Hematopoietic multipotent progenitor cell (in vitro differentiated cells): ENCODE results near the gene KHDRBS1. TPM values are rescaled to one million over a fixed set of nuclear protein-coding genes. Genes with fewer than 3 reads are reported as not detected.
"Not testable (repeated sequence)": the region's sequence is repeated elsewhere in the genome, so short reads cannot be mapped to it uniquely, and the experiment has no call there.

Source experiments
- DNase-seq, 3 donors: peaks; one replicate each; pipeline ENCODE4 v3.0.0-alpha.2; 2011 to 2015; ENCODE audit warnings: low read depth in 2 of 3, low spot score in 2 of 3
- total RNA-seq: library from RNA; depleted of rRNA; stranded (reverse); fragments of >200 nt; gene quantifications from one replicate; pipeline ENCODE4 v1.2.3, GENCODE V29; 2012

Gene KHDRBS1
- 79.2 TPM for total RNA-seq

GRCh38 chr1:32013386-32014198, at the start of gene KHDRBS1:
KHDRBS1 (plus strand) TSS chr1:32013868; CDS start chr1:32013996, 128 bp downstream.
- peak; percentile 99 to 100 (median 99) for DNase-seq

GRCh38 chr1:31970873-31971272, 42.8 kb upstream of the KHDRBS1 start:
- no peak for DNase-seq

DNA sequence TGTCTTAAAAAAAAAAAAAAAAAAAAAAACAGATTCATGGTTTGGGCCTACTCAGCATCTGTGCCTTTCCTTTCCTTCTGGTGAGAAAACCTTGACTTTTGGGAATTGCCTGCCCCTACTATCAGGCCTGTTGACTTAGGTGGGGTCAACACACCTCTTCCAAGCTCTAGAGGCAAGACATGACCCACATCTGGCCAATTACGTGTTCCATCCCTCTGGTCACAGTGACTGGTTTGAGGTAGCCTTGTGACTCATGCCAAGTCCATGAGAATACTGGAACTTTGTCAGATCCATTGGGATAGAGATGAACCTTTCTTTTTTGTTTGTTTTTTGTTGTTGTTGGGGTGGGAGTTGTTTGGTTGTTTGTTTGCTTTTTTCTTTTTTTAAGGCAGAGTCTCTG, 37.3 kb upstream of the KHDRBS1 start:
- DNase-seq, result no peak

DNA sequence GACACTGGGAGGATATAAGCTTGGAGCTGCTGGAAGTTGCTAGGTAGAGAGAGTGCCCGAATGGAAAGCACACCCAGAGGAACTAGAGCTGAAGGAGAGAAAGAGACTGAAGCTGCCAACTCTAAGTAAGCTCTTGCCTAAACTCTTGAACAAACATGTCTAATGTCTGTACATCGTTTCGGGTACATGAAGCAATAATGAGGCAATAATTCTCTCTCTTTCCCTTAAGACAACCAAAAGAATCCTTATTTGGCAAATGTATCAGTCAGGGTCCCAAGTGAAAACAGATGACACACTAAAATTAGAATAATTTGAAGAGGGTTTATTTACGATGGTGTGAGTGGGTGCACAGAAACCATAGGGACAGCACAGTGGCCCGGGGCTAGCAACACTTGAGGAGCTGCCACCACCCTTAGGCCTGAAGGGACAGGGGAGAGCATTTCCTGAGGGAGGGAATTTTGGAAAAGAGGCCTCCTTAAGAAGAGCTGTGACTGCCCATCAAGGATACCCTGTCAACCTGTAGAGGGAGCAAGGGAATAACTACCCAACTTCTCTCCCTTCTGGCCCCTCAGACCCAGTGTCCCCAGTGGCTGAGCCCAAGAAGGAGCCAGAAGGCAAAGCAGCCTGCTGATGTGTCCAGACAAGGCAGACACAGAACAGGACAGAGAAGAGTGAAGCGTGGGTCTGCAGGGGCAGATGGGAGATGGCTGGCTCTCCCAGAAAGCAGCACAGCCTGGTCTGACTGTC, 36.1 kb upstream of the KHDRBS1 start:
- DNase-seq, result peak in 2 of 3 donors; percentile 27 to 51

GRCh38 chr1:31978843-31979400, 34.7 kb upstream of the KHDRBS1 start:
- DNase-seq, result no peak

DNA sequence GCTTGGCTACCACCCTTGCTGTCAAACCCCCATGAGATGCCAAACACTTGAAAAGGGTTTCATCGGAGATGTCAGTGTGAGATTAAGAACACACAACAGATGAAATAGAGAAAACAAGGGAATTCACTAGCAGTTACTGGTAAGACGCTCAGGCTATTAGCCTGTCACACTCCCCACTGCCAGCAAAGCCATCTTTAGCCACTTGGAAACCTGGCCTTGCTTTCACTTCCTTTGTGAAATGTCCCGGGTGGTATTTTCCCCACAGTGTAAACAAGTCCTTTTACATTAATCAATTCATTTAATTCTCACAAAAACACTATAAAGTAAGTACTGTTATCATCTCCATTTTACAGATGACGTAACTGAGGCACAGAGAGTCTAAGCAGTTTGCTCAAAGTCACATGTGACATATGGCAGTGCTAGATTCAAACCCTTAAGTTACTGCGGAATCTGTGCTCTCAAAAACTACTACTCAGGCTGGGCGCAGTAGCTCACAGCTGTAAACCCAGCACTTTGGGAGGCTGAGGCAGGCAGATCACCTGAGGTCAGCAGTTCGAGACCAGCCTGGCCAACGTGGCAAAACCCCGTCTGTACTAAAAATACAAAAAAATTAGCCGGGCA, 32.7 kb upstream of the KHDRBS1 start:
- no peak for DNase-seq

DNA sequence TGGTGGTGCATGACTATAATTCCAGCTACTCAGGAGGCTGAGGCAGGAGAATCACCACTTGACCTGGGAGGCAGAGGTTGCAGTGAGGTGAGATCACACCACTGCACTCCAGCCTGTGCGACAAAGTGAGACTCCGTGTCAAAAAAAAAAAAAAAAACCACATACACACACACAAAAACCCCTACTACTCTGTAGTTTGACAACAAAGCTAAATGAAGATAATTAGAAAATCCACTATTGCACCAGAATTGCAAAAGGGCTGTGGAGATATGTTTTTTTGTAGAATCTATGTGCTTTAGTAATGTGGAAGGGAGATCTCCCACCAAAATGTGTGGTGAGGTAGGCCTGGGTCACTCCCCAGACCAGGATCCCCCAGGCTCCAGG, 32.2 kb upstream of the KHDRBS1 start:
- DNase-seq, result no peak

GRCh38 chr1:31981972-31982371, 31.7 kb upstream of the KHDRBS1 start:
- peak in 2 of 3 donors; percentile 33 to 71 for DNase-seq

DNA sequence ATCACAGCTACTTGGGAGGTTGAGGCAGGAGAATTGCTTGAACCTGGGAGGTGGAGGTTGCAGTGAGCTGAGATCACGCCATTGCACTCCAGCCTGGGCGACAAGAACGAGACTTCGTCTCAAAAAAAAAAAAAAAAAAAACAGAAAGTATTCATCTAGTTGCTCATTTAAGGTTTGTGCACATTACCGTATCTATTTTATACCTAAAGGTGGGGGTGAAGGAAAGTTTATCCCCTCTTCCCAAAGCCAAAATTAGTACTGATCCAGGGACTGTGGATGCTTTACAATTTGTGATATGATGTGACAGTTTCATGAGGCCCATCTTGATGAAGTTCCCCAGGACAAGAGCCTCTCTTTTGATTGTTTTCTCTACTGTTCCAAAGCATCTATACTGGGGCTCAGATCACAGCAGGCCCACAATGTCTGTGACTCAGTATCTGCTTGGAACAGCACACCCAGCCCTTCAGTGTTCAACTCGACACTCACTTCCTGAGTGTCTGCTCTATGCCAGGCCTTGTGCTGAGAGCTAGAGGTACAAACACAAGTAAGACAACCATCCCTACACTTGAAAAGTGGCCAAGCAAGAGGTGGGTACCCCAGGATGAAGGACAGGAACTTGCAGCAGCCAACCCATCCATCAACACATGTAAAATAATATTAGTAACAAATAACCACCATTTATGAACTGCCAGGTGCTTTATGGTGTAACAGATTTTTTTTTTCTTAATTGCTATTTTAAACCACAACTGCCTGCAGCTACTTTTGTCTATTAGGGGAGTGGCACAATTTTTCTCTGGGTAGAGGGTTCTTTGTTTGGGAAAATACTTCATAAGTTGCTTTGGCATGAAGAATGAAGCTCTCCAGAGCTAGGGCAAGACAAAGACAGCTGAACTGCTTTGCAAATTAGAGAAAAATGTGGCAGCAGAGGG, 29.0 kb upstream of the KHDRBS1 start:
- DNase-seq, result no peak

DNA sequence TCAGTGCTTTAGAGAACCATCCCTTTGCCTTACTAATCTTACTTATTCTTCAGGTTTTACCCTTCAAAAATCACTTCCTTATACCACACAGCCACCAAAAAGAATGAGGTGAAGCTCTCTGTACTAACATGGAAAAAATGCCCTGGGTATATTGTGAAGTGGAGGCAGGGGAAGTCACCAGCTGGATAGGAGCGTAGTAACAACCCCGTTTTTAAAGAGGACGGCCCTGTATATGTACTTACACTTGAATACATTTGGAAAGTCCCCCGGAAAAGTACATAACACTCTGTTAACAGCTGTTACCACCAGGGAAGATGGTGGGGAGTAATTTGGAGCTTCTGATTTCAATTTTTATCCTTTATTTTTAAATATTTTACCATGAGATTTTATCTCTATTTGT, 28.2 kb upstream of the KHDRBS1 start:
- peak in 2 of 3 donors; percentile 45 to 57 for DNase-seq

DNA sequence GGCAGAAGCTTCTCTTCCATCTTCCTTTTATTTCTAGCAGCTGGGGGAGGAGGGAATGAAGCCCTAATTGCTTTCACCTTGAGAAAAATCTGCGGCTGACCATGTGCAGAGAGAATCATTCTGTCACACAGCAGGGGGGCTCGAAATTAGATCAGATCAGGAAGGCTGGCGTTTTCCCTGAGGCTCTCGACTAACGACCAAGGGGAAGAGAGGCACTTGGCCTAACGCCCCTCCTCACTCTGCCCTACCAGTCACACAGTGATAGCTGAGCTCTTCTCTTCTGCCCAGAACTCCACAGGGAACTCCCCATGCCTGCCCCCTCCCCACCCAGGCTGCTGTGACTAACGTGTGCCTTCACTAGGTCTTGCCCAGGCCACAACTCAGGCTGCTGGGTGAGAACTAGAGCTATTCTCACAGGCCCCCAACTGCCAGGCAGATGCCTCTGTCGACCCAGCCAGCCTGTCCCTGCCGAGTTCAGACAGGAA, 26.5 kb upstream of the KHDRBS1 start:
- DNase-seq, result no peak

GRCh38 chr1:31989964-31990363, 23.7 kb upstream of the KHDRBS1 start:
- no peak for DNase-seq

DNA sequence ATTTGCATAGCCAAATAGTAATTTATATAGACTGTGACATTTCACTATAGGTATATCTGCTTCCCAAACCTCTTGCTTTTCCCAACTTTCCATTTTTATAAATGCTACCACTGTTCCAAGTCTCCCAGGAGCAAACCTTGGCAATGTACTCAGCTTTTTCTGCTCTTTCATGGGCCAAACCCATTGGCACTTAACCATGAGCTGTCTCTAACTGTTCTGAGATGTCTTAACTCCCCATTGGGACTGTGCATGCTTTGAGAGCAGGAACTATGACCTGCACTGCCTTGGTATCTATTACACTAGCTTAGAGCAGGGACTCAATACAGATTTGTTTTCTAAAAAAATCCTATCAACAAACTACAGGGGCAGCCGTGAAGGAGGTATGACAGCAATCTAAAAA, 22.5 kb upstream of the KHDRBS1 start:
- DNase-seq, result no peak

GRCh38 chr1:31995263-31995662, 18.4 kb upstream of the KHDRBS1 start:
- DNase-seq, result no peak

DNA sequence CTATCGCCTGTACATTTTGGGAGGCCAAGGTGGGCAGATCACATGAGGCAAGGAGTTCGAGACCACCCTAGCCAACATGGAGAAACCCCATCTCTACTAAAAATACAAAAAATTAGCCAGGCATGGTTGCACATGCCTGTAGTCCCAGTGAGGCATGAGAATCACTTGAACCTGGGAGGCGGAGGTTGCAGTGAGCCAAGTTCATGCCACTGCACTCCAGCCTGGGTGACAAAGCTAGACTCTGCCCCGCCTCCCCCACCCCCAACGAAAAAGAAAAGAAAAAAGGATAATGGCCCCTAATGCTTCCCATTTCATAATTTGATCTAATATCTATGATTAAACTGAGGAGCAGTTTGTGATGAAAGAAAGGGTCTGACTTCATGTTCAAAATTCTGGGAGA, 17.5 kb upstream of the KHDRBS1 start:
- DNase-seq, result not testable (repeated sequence)

DNA sequence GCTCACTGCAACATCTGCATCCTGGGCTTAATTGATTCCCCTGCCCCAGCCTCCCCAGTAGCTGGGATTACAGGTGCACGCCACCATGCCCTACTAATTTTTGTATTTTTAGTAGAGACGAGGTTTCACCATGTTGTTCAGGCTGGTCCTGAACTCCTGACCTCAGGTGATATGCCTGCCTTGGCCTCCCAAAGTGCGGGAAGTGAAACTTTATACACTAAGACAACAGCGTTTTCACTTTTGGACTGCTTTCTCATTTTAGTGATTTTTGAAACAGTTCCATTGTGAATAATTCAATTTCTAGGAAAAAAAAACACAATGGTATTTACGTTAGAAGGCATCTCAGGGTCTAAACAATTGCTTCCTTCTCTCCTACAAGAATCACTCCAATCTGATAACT, 11.8 kb upstream of the KHDRBS1 start:
- DNase-seq, result no peak

GRCh38 chr1:32002285-32002684, 11.4 kb upstream of the KHDRBS1 start:
- DNase-seq, result not testable (repeated sequence)

DNA sequence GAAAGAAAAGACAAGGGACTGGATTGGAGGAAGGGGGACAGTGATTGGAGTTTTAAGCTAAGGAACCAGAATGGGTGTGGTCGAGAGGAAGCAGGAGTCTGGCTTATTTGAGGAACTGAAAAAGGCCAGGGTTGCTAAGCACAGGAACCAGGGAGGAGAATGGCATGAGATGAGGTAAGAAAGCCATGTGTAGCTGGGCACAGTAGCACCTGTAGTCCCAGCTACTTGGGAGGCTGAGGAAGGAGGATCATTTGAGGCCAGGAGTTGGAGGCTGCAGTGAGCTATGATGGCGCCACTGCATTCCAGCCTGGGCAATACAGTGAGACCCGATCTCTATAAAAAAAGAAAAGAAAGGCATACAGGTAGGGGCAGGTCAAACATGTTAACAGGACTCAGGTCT, 8.1 kb upstream of the KHDRBS1 start:
- DNase-seq, result no peak

DNA sequence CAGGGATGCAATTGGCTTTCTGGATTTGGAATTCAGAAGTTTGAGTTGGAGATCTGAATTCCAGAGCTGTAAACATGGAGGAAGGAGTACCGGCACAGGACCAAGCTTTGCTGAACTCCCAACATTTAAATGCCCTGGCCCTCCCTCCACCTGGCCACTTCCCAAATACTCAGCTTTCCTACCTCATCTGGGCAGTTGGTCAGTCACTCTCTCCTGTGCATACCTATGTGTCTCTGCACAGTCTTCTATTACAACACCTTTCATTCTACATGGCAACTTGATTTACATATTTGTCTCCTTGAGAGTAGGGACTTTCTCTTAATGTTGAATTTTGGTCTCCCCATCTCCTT, 6.1 kb upstream of the KHDRBS1 start:
- no peak for DNase-seq

DNA sequence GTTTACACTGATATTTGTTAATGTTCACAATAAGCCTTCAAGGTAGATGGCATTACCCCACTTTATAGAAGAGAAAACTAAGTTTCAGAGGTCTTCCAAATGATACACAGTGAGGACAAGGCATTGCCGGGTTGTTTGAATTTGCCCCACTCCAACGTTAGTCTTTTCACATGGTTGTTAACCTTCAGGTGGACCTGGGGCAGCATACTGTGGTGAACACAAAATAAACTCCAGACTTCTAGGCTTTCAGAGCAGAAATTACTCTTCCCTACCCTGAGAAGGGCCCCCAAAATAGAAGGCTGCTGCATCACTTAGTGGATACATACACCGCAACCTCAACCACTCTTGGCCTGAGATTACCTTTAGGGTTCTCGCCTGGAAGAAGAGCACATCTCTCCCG, 3.4 kb upstream of the KHDRBS1 start:
- no peak for DNase-seq
